ENCODE results near the gene NOSIP.
A peak's percentile ranks its signal among the peaks of the same experiment; 100 is the strongest.

The NOSIP gene

DNA sequence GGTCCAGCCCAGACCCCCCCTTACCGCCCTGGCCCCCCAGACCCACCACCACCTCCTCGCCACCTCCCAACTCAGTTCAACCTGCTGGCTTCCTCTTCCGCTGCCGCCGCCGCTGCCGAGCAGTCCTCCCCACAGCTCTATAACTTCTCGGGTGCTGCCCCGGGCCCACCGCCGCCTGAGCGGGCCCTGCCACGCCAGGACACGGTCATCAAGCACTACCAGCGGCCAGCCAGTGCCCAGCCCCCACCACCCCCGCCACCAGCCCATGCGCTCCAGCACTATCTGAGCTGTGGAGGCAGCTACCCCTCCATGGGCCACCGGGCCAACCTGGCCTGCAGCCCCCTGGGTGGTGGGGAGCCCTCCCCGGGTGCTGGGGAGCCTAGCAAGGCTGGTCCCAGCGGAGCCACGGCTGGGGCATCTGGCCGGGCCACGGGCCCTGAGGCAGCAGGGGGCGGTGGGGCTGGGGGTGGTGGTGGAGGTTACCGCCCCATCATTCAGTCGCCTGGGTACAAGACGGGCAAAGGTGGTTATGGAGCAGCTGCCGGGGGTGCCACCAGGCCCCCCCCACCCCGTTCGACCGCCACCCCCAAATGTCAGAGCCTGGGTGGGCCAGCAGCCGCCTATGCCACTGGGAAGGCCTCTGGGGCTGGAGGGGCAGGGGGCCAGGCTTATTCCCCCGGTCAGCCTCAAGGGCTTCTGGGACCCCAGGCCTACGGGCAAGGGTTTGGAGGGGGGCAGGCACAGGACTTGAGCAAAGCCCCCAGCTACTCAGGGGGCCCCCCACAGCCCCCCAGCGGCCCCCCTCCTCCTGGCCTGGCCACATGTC is 14.8 kb upstream of the NOSIP start:
- DNase-seq = no peak

DNA sequence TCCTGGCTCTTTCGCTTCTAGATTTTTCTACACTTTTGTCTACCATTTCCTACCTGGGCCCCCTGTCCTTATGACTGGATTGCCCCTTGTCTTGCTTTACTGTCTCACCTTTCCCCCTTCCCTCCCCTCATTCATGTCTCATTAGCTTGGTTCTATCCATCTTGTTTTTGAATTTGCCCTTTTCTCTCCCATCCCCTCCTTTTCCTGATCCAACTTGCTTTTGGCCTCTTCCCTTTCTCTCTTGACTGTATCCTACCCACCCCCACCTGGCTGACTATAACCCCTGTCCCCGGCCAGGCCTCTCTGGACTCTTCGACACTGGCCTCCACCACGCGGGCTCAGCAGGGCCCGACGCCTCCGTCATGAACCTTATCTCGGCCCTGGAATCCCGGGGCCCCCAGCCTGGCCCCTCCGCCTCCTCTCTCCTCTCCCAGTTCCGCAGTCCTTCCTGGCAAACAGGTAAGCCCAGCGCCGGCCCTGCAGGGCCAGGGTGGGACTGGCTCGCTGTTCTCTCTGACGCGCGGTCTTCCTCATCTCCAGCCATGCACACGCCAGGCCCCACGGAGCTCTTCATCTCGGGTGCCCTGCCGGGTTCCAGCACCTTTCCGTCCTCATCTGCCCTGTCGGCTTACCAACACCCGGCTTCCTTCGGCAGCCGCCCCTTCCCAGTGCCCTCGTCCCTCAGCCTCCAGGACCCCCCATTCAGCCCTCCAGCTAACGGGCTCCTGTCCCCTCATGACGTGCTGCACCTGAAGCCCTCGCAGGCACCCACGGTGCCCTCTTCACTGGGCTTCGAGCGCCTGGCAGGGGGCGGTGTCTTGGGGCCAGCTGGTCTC is 14.0 kb upstream of the NOSIP start:
- DNase-seq = no peak

DNA sequence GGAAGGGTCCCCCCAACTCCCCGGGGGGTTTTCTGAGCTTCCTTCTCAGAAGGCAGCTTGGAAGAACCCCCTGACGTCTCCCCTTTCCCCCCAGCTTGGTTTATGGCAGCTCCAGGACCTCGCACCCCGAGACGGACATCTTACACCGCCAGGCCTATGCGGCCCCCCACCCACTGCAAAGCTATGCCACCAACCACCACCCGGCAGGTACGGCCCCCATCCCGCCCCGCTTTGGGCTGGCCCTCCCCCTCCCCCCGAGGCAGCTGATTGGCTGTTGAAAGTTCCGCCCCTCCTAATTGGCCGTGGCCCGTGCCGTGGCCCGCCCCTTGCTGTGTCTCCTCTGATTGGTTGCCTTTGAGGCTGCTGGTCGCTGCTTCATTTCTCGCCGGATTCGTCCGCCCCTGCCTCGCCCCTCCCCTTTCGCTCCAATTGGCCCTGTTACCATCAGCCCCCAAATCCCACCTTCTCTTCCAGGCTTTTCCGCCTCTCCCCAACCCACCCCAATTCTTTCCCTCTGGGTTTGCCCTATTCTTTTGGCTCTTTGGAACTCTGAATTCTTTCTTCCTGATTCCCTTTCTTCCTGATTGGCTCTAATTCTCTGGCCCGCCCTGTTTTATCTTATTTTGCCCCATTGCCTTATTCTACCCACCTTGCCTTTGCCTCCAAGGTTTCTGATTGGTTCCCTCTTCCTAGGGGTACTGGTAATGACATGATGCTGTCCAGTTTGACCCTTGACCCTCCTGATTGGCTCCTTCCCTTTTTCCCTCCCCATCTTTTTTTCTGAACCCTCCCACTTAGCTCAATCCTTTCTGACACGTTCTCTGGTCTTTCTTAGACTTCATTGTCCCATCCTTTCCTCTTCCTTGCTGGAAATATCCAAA is 13.1 kb upstream of the NOSIP start:
- DNase-seq = peak; percentile 95 to 96

DNA sequence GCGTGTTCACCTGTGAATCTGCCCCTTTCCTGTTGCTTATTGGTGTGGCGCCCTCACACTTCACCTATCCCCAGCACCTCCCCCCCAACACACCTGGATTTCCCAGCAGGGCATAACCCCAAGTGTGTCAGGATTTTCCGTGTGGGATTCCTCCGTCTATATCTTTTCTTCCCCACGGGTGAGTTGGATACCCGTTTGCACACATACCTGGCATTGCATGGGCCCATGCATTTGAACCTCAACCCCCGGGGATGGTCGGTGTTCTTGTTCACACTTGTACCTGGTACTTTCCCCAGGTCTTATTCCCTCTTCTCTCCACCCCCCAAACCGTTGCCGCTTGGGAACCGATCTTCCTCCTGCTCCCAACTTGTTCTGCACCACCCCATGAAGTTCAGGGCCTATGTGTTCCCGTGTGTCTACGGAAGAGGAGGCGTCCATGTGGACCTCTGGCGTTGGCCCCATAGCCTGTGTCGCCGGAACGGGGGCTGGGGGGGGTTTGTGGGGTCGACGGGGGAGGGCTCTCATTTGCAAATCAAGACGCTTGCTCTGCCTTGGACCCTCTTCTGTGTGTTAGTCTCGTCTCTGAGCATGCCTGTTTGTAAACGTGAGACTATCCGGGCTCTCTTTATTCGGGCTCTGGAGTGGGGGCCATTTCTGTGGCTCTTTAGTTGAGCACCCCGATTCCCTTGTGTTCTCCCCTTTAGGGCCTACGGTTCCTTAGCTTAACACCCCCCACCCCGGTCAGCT is 12.3 kb upstream of the NOSIP start:
- DNase-seq = peak in 1 of 2 experiments; percentile 59

DNA sequence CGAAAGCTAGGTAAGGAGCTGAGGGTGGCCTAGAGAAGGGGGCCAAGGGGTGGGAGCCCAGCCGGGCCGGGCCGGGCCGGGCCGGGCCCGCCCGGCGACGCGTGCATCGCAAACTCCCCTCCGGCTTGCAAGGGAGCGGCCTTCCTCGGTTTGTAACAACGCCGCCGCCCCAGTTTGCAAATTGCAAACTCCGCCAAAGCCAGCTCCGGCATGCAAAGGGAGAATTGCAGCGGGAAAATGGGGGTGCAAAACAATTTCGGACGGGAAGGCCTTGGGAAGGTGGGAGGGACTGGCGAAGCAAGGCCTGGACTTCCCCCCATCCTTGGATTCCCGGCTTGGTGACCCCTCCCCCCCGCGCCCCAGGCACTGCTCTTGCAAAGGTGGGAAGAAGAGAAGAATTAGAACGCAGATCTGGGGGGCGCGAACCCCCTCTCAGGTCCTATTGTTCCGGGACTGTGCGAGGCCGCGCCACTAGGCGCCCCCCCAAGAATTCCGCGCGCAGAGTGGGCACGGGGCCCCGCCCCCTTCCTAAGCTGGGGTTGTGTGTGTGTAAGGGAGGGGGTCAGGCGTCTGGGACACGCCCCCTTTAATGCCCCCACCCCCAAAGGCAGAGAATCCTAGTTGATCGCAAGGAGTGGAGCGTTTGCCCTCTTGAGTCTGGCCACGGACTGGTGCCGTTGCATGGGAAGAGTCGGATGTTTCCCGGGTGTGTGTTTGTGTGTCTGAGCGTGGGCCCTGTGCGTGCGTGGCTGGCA is 11.6 kb upstream of the NOSIP start:
- peak; percentile 71 to 72 for DNase-seq

DNA sequence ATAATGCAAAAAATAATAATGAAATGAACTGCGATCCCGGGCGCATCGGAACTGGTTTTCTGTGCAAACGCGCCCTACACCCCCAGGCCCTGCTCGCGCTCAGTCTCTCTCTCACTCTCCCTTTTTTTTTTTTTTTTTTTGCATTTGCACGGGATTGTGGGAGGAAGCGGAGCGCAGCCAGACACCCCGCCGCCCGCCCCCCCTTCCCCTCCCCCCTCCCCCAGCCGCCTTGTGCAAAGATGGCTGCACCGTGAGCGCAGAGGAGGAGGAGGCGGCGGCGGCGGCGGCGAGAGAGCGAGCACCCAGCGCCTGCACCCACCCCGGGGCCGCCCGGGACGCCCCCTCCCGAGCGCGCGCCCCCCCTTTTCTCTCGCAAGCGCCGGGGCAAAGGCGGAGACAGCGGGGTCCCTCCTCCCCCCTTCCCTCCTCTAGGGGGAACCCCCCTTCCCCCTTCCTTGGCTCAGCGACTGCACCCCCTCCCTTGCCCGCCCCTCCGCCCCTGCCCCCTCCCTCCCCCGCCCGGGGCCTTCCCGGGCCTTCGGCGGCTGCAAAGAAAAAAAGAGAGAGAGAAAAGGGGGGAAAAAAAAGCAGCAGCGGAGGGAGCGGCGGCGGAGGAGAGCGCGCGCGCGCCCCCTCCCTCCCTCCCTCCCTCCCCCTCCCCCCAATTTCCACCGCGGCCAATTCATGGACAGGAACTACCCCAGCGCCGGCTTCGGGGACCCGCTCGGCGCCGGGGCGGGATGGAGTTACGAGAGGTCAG is 10.8 kb upstream of the NOSIP start, which contains the start of gene PRR12:
Gene PRR12 (plus strand): TSS at position 212 of the 760 bp plus-strand sequence. CDS start 473 bp downstream, at position 685.
- peak; percentile 79 to 83 for DNase-seq

DNA sequence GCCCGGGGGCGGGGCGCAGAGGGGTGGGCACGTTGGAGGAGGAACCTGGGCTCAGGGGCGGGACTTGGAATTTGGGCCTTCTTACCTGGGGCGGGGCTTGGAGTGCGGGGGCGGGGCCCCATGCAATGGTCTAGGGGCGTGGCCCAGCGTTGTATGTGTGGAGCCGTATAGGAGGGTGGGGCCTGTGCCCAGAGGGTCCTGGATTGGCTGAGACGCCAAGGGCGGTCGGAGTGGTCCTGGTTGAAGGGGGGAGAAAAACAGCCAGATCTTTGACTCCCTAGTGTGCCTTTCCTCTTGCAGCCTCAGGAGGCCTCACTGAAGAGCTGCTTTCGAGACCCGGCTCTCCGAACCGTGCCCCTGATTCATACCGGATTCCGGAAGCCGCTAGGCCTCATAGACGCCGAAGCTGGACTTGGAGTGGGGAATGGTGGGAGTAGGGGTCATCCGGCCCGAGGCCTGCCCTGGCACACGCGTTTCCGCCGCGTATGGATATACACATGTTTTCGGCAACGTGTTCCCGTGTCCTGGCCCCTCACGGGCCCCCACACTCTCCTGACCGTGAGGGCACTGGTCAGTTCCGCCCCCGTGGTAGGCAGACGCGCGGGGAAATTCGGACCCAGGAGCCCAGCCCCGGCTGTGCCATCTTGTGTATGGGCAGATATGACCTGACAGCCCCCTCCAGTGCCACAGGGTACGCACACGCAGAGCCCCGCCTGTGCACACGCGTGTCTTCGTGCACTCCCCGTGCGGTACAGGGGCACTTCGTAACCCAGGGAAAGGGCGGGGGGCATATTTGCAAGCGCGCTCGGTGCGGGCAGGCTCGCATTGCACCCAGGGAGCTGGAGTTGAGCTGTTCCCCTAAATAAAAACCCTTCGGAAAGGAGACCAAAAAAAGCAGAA is 10.0 kb upstream of the NOSIP start:
- peak; percentile 95 to 96 for DNase-seq

DNA sequence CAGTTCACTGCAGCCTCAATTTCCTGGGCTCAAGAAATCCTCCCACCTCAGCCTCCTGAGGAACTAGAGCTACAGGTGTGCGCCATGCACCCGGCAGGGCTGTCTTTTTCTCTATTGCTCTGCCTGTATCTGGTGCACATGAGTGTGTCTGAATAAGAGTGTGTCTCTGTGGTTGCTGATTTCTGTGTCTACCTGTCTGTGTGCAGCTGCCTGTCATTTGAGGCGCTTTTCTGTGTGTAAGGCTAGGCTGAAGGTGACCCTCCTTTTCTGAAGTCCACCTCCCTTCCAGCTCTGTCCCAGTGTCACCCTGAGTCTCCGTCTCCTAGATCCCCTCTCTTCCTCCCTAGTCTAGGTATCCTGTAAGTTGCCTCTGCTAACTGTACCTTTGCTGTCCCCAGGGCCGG is 9.1 kb upstream of the NOSIP start:
- no peak for DNase-seq

DNA sequence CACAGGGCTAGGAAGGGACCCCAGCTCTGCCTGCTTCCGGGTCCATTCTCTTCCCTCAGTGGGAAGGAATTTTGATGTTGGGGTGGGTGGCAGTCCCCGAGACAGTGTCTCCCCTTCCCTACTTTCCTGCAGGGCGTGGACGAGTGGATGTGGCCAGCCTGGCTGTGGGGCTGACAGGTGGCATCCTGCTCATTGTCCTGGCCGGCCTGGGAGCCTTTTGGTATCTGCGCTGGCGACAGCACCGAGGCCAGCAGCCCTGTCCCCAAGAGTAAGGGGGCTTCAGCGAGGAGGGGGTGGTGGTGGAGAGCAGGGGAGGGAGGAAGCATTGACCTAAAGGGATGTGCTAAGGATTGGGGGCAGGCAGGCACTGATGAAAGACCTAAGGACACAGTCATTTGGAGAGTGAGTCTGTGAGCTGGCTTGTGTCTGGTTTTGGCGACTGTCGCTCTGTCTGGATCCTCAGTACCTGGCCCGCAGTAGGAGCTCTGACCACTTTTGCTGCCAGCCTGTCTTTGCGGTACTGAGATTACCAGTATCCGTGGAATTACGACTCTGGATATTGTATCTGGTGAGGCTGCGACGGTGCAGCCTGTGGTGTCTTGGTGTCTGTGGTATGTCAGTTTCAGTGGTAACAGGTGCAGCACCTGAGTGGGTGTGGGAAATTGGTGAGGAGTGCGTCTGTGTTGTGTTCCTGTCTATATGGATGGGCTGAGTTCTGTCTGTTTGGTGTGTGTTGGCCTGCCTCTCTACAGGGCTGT is 8.2 kb upstream of the NOSIP start:
- DNase-seq = peak; percentile 72 to 73

DNA sequence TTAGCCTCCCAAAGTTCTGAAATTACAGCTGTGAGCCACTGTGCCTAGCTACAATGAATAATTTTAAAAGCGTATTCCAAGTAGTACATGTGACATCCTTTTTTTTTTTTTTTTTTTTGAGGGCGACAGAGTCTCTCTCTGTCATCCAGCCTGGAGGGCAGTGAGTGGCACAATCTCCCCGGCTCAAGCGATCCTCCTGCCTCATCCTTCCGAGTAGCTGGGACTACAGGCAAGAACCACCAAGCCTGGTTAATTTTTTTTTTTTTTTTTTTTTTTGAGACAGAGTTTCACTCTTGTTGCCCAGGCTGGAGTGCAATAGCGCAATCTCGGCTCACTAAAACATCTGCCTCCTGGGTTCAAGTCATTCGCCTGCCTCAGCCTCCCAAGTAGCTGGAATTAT is 6.9 kb upstream of the NOSIP start:
- no peak for DNase-seq

DNA sequence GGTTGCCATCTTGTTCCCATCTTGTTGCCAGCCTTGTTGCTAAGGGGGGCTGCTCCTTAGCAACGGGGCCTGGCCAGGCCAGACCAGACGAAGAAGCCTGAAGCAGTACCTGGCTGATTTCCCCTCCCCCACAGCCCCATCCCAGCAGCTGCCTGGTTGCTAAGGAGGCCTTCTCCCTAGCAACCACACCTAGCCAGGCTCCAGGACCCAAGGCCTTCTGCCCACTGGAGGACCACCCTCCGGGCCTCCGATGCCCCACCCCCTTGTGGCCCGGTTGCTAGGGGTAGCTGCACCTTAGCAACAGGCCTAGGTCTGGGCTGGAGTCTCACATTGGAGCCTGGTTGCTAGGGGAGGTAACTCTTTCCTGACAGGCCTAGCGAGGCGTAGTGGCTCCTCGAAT is 4.7 kb upstream of the NOSIP start:
- DNase-seq = no peak

DNA sequence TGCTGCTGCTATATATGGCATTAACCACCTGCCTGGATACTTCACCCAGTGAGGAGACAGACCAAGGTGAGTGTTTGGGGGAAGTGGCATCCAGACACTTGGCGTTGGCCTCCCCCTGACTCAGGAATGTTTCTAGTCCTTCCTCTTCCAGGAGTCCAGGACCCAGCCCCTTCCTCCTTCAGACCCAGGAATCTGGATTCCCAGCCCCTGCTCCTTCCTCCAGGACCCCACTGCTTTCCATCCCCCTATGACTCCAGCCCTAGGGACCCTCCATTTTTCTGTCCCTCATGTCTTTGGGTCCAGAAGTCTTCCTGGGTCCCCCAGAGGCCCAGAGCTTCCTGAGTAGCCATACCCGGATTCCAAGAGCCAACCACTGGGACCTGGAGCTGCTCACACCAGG is 2.9 kb upstream of the NOSIP start:
- DNase-seq = no peak

DNA sequence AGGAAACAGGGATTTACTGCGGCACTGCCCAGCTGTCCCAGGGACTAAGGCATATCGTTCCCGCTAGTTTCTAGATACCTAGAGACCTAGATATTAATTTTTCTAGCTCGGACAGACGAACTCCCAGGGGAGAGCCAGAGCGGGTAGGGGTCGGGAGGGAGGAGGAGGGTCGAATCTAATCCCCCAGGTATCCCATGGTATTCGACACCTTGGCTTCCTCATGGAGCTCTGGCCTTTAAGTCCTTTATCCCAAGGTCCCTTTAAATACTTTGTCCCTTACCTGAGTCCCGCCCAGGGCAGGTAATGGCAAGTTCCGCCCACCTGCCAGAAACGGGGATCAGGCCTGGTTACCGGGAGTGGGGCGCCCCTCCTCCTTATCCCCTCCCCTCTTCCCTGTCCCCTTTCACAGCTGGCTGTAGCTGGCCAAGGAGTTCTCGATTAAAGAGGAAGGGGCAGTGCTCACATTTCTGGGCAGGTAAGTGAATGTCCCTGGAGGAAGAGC is 702 bp upstream of the NOSIP start, which contains the start of gene PRRG2:
Gene PRRG2 (plus strand): TSS at position 310 of the 502 bp plus-strand sequence. CDS start 1,904 bp downstream, outside the sequence.
- DNase-seq = peak in 1 of 2 experiments; percentile 37

DNA sequence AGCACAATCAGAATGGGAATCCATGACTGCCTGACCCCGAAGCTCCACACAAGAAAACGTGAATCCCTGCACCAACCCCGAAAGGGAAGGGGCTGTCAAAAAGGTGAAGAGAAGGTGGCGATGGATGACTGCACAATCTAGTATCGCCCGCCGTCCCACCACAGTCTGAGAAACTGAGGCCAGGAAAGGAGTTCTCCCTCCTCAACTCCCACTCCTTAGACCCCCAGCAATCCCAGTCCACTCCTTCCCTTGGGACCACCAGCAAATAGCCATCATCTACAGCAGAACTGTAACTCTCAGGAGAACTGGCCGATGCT is 451 bp downstream of the NOSIP start:
- DNase-seq = no peak

DNA sequence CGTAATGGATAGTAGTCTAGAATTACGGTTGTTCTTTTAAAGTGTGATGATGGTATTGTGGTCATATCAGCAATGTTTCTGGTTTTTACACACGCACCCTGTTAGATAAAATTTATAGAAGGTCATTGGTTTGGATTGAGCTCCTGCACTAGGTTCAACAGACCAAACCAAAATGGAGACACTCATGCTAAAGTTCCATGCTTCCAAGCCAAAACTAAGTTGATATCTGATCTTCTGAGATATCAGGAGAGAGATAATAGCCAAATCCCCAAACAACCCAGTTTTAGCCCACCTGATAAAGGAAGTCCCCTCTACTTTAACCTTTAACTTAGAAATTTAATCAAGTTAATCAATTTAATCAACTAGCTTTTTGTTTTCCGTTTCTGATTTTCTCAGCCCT is 1.2 kb downstream of the NOSIP start:
- DNase-seq = no peak

DNA sequence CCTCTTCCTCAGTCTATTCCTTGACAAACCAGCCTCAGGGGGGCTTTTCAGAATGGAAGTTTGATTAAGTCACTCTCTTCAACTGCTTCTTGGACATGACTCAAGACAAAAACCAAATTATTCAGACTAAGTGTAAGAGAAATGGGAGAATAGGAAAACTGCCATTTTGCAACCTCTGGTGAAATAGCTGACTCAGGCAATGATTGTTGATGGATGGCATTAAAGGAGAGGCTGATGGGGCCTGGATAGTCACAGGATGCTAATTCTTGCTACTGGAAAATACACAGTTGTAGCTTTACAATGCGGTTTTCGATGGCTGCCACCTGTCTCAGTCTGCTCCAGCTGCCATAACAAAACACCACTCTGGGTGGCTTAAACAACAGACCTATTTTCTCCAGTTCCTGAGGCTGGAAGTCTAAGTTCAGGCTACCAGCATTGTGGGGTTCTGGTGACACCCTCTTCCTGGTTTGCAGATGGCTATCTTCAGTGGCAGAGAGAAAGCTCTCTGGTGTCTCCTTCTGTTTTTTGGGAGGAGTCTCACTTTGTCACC is 6.1 kb downstream of the NOSIP start:
- DNase-seq = no peak

DNA sequence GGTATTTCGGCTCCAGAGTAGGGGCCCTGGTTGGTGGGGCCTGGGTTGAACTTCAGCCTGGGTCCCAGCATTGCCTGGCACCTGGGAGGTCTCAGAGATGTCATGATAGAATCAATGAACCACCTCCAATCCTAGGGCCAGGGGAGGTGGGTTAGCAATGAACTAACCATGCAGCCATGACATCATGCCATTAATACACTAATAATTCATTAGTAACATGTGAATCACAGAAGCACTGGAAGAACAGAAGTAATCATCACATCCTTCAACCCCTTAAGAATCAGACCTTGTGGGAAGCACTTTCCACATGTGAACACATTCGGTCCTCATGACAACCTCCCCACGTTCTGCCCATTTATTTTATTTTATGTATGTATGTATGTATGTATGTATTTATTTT is 6.9 kb downstream of the NOSIP start:
- DNase-seq = no peak

DNA sequence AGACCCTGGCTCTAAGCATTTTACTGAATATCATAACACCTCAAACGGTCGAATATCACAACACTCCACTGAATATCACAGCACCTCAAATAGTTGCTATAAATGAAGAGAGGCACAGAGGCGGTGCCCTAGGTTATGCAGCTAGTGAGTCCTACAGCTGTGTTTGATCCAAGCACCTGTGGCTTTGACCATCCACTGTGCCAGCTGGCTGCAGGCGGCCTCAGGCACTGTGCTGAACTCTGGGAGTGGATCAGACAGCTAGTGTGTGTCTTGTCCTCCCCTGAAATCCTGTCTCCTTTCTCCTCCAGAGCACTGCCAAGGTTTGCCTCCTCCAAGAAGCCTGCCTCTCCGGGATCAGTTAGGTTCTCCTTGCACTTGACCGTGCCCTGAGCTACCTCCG is 7.3 kb downstream of the NOSIP start:
- DNase-seq = no peak

Data from activated T-cell treated with anti-CD3 and anti-CD28 coated beads, Interleukin-2, amount 50 U/mL, for 48 hours (primary cell).